HG03064 (cell line): ENCODE results near the gene HOXB5.

Experiments used
- ATAC-seq: cut with Tn5 transposase; IDR thresholded peaks from one replicate; pipeline ENCODE4 v1.9.1; 2021; ENCODE audit warnings: low read depth; ENCODE audit not compliant: unreplicated experiment

The HOXB5 gene

GRCh38 chr17:48577330-48577945 is 16.1 kb downstream of the HOXB5 start:
- ATAC-seq: no peak

GRCh38 chr17:48576479-48577309 is 16.9 kb downstream of the HOXB5 start:
- no peak for ATAC-seq

GRCh38 chr17:48575673-48576478 is 17.7 kb downstream of the HOXB5 start:
- ATAC-seq: no peak

- ATAC-seq: no peak
Observed at GRCh38 chr17:48575066-48575582, 18.5 kb downstream of the HOXB5 start.

- ATAC-seq: no peak
Observed at GRCh38 chr17:48574505-48575065, 19.0 kb downstream of the HOXB5 start.

GRCh38 chr17:48571826-48572417 is 21.7 kb downstream of the HOXB5 start:
- no peak for ATAC-seq

- ATAC-seq: no peak
Observed at GRCh38 chr17:48571024-48571818, 22.4 kb downstream of the HOXB5 start.

DNA sequence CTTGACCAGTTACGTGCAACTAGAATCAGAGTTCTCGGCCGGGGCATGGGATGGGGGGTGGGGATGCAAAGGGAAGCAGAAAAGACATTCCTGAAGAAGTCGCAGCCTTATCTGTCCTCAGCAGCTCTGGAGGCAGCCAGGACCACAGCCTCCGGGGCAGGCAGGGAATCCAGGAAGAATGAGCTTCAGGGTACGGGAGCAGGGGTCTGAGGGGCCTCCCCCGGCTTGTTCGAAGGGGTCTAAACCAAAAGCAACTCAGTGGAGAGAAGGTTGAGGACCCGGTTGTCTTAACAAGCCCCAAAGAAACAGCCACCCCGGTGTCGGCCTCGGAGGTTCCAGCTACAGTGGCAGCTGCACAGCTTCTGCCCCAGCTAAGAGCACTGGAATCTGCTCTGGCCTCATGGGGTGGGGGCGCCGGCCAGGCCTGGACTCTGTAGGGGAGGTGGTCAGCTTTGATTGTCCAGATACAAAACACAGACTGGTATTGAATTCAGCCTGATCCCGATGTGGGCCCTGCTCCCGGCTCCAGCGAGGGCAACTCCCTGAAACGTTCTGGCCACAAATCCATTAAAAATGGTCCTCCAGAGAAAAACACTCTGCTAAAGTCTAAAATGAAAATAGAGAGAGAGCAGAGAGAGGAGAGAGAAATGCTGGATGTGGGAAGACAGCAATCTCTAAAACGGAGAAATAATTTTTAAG is 23.1 kb downstream of the HOXB5 start:
- ATAC-seq: no peak

DNA sequence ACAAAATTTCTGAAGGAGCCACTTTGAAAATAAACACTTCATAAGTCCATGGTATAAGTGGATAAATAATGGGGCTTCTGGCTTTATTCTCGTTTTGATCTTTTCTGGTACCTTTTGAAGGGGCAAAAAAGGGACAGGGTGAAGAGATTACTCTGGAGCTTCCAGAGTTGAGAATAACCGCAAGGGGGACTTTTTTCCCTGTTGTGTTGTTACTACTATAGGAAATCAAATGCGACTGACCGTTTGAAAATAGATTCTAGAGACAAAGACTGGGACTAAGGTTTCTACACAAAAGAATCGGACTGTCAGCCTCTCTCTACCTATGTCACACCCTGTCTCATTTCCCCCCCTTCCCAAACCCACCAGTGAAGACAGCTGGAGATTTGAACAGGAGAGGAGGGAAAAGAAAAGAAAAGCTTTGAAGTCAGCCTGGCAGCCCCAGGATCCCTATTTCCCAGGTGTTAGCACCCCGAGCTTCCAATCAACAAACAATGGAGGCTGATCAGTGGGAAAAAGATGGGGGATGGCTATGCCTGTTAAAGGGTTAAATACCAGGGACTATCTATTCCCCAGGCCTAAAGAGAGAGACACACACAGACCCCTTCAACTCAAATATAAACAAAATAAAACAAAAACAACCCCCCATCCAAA is 23.8 kb downstream of the HOXB5 start:
- ATAC-seq: no peak

DNA sequence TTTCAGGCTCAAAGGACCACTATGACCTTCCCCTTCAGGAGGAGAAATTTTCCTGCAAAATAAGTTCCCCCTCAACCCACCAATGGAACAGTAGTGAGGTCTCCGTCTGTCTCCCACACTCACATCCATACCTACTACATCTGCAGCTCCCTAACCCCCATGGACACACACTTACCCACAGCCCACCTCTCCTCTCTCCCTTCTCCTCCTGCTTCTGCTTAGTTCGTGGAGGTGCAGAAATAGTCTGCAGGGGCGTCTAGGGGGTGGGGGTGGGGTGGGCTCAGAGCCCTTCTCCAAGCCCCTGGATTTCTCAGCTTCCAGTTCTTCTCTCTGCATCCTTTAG is 24.4 kb downstream of the HOXB5 start:
- no peak for ATAC-seq

- ATAC-seq: no peak
Observed at GRCh38 chr17:48568499-48569239, 24.9 kb downstream of the HOXB5 start.

GRCh38 chr17:48567646-48568354 is 25.8 kb downstream of the HOXB5 start:
- ATAC-seq: no peak

GRCh38 chr17:48567209-48567608 is 26.4 kb downstream of the HOXB5 start:
- no peak for ATAC-seq

DNA sequence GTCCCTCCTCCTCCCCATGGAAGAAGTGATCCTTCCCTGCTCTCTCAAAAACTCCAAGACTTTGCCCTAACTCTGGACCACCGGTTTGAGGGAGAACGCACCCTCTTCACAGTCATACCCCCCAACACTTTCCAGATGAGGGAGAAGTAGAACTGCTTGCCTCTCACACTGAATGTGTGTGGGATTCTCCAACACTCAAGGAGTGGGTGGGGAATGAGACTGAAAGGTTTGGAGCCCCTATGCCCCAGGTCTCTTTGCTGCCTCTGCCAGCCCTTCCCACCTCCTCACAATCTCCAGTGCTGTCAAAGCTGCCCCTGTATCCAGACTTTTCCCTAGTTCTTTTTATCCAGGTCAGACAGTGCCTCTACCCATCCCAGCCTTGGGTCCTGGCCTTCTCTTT is 26.9 kb downstream of the HOXB5 start:
- no peak for ATAC-seq

- no peak for ATAC-seq
Observed at GRCh38 chr17:48565925-48566710, 27.5 kb downstream of the HOXB5 start.

- ATAC-seq: no peak
Observed at GRCh38 chr17:48565022-48565554, 28.5 kb downstream of the HOXB5 start.
